ENCODE data around the gene NCR3LG1. TPM values are rescaled to one million over a fixed set of nuclear protein-coding genes. Genes with fewer than 3 reads are reported as not detected.

NCR3LG1 gene
- total RNA-seq, 1 donor: 26.4 TPM

GRCh38 chr11:17328871-17329494 lies 22.6 kb upstream of the NCR3LG1 start:
- Histone ChIP-seq H4K20me1 (ENCODE audit: insufficient read depth, low read length) (no peaks in the 10 kb centered on the region), H3K4me3 (ENCODE audit: insufficient read depth, low read length) (no peak overlapping the region), H2AFZ (ENCODE audit: low read length) (no peak overlapping the region), H3K27me3 (ENCODE audit: insufficient read depth, low read length) (no peaks in the 10 kb centered on the region), H3K9me3 (ENCODE audit: low read depth, low read length) (no peaks in the 10 kb centered on the region), H3K79me2 (ENCODE audit: insufficient read depth, low read length) (no peaks in the 10 kb centered on the region), H3K27ac (ENCODE audit: low read depth, low read length) (no peak overlapping the region), H3K36me3 (ENCODE audit: insufficient read depth, low read length) (peaks cover 45% of the 10 kb centered on the region), H3K4me2 (ENCODE audit: insufficient read depth, low read length) (no peak overlapping the region), H3K4me1 (ENCODE audit: insufficient read depth, low read length) (no peaks in the 10 kb centered on the region)
- no peak for TF ChIP-seq CTCF (IDR thresholded peaks at IDR 0.05; ENCODE audit: extremely low read depth, low read depth, low read length)
- no peak for DNase-seq (ENCODE audit: insufficient read length, low spot score, missing footprints)

- Histone ChIP-seq H3K27ac (ENCODE audit: low read depth, low read length) (no peak overlapping the region), H3K27me3 (ENCODE audit: insufficient read depth, low read length) (no peaks in the 10 kb centered on the region), H3K9me3 (ENCODE audit: low read depth, low read length) (no peaks in the 10 kb centered on the region), H3K36me3 (ENCODE audit: insufficient read depth, low read length) (peaks cover 50% of the 10 kb centered on the region), H3K4me1 (ENCODE audit: insufficient read depth, low read length) (no peaks in the 10 kb centered on the region), H3K4me2 (ENCODE audit: insufficient read depth, low read length) (no peak overlapping the region), H4K20me1 (ENCODE audit: insufficient read depth, low read length) (no peaks in the 10 kb centered on the region), H3K79me2 (ENCODE audit: insufficient read depth, low read length) (no peaks in the 10 kb centered on the region), H3K4me3 (ENCODE audit: insufficient read depth, low read length) (no peak overlapping the region), H2AFZ (ENCODE audit: low read length) (no peak overlapping the region)
- TF ChIP-seq CTCF (IDR thresholded peaks at IDR 0.05; ENCODE audit: extremely low read depth, low read depth, low read length): no peak
- DNase-seq (ENCODE audit: insufficient read length, low spot score, missing footprints): no peak
Measured at GRCh38 chr11:17331669-17332068, 19.9 kb upstream of the NCR3LG1 start.

- no peaks in the 10 kb centered on the region for H3K4me1 ChIP-seq (ENCODE audit: insufficient read depth, low read length)
- H4K20me1 ChIP-seq (ENCODE audit: insufficient read depth, low read length): no peaks in the 10 kb centered on the region
- no peaks in the 10 kb centered on the region for H3K9me3 ChIP-seq (ENCODE audit: low read depth, low read length)
- DNase-seq (ENCODE audit: insufficient read length, low spot score, missing footprints): no peak
- H3K79me2 ChIP-seq (ENCODE audit: insufficient read depth, low read length): no peaks in the 10 kb centered on the region
- no peak overlapping the region for H3K4me3 ChIP-seq (ENCODE audit: insufficient read depth, low read length)
- H3K27ac ChIP-seq (ENCODE audit: low read depth, low read length): no peak overlapping the region
- H2AFZ ChIP-seq (ENCODE audit: low read length): no peak overlapping the region
- no peak for TF ChIP-seq CTCF (IDR thresholded peaks at IDR 0.05; ENCODE audit: extremely low read depth, low read depth, low read length)
- H3K27me3 ChIP-seq (ENCODE audit: insufficient read depth, low read length): no peaks in the 10 kb centered on the region
- H3K4me2 ChIP-seq (ENCODE audit: insufficient read depth, low read length): no peak overlapping the region
- H3K36me3 ChIP-seq (ENCODE audit: insufficient read depth, low read length): peaks cover 48% of the 10 kb centered on the region
Measured at GRCh38 chr11:17333799-17334586, 17.6 kb upstream of the NCR3LG1 start.

- no peaks in the 10 kb centered on the region for H4K20me1 ChIP-seq (ENCODE audit: insufficient read depth, low read length)
- no peaks in the 10 kb centered on the region for H3K27me3 ChIP-seq (ENCODE audit: insufficient read depth, low read length)
- peak overlapping the region; percentile 73 for H3K27ac ChIP-seq (ENCODE audit: low read depth, low read length)
- no peak for TF ChIP-seq CTCF (IDR thresholded peaks at IDR 0.05; ENCODE audit: extremely low read depth, low read depth, low read length)
- no peaks in the 10 kb centered on the region for H3K9me3 ChIP-seq (ENCODE audit: low read depth, low read length)
- H3K4me3 ChIP-seq (ENCODE audit: insufficient read depth, low read length): no peak overlapping the region
- H2AFZ ChIP-seq (ENCODE audit: low read length): no peak overlapping the region
- H3K4me2 ChIP-seq (ENCODE audit: insufficient read depth, low read length): no peak overlapping the region
- no peaks in the 10 kb centered on the region for H3K79me2 ChIP-seq (ENCODE audit: insufficient read depth, low read length)
- DNase-seq (ENCODE audit: insufficient read length, low spot score, missing footprints): no peak
- H3K4me1 ChIP-seq (ENCODE audit: insufficient read depth, low read length): peaks cover 7% of the 10 kb centered on the region
- H3K36me3 ChIP-seq (ENCODE audit: insufficient read depth, low read length): no peaks in the 10 kb centered on the region
Measured at GRCh38 chr11:17343257-17343656, 8.3 kb upstream of the NCR3LG1 start.

Data from osteoblast (primary cell).